H1 (cell line): Measurements from ENCODE around the gene ATP6V0D1. TPM values are rescaled to one million over a fixed set of nuclear protein-coding genes. Genes with fewer than 3 reads are reported as not detected.

Experiments used
- CTCF ChIA-PET: fragments of 300-600 bp; sonication (Branson Sonifier 250); formaldehyde crosslinking; loops from one replicate; lab custom pipeline; 2021; ENCODE audit not compliant: partially characterized antibody; lab: Charles Lee
- POLR2A ChIA-PET: fragments of 300-600 bp; sonication (Branson Sonifier 250); formaldehyde crosslinking; loops from one replicate; lab custom pipeline; 2021; ENCODE audit warnings: inconsistent platforms; ENCODE audit not compliant: partially characterized antibody; lab: Charles Lee
- DNase-seq, 2 experiments: peaks; one replicate each; pipeline versions ENCODE4 v3.0.0 to v3.0.0-alpha.2; 2010 to 2022; ENCODE audit warnings: low spot score in 2 of 2, low read depth in 1 of 2, mixed read lengths in 1 of 2
- FAIRE-seq: peaks from 2 replicates; lab custom pipeline; 2011; peaks lifted over from hg19 to GRCh38; lab: Jason Lieb, UNC
- H2AFZ ChIP-seq: 2 replicates; pipeline ENCODE4 v1.8.1; 2012; ENCODE audit warnings: low read length, inconsistent platforms
- H2AK5ac ChIP-seq: 2 replicates; pipeline ENCODE4 v1.6.1; 2013; ENCODE audit warnings: low read depth, low read length
- H2BK120ac ChIP-seq: replicated peaks from 2 replicates; pipeline ENCODE3; 2013; ENCODE audit warnings: low read depth, low read length, inconsistent platforms
- H2BK12ac ChIP-seq: 2 replicates; pipeline ENCODE4 v1.6.1; 2013; ENCODE audit warnings: low read depth, low read length
- H2BK15ac ChIP-seq: 2 replicates; pipeline ENCODE4 v1.6.1; 2013; ENCODE audit warnings: low read length
- H2BK20ac ChIP-seq: 2 replicates; pipeline ENCODE4 v1.6.1; 2013; ENCODE audit warnings: low read length
- H2BK5ac ChIP-seq: 2 replicates; pipeline ENCODE4 v1.6.1; 2013; ENCODE audit warnings: low read depth, low read length
- H3K14ac ChIP-seq: 2 replicates; pipeline ENCODE4 v1.6.1; 2013; ENCODE audit warnings: inconsistent platforms; ENCODE audit not compliant: insufficient read length
- H3K18ac ChIP-seq: 2 replicates; pipeline ENCODE4 v1.6.1; 2013; ENCODE audit warnings: low read length; ENCODE audit errors: extremely low read depth
- H3K23ac ChIP-seq: 2 replicates; pipeline ENCODE4 v1.6.1; 2013; ENCODE audit warnings: inconsistent platforms; ENCODE audit not compliant: insufficient read length
- H3K23me2 ChIP-seq: 2 replicates; pipeline ENCODE4 v1.6.1; 2013; ENCODE audit warnings: low read depth, low read length
- H3K27ac ChIP-seq: 2 replicates; pipeline ENCODE4 v1.6.1; 2011; ENCODE audit warnings: low read depth, low read length, inconsistent platforms
- H3K27me3 ChIP-seq, 4 experiments: replicated peaks in 1 of 4; 1 replicate in 1 of 4; 2 replicates in 3 of 4; pipeline versions ENCODE4 v1.6.1 to v1.8.1; 2011 to 2013; ENCODE audit warnings: low read length in 3 of 4, mild to moderate bottlenecking in 3 of 4, inconsistent platforms in 2 of 4, mixed read lengths in 2 of 4, moderate library complexity in 1 of 4; ENCODE audit not compliant: control insufficient read depth in 3 of 4, insufficient read depth in 3 of 4; ENCODE audit errors: extremely low read depth in 1 of 4
- H3K36me3 ChIP-seq, 4 experiments: 2 replicates each; pipeline versions ENCODE4 v1.6.1 to v1.8.1; 2011 to 2013; ENCODE audit warnings: mild to moderate bottlenecking in 4 of 4, low read length in 3 of 4, moderate library complexity in 2 of 4, control low read depth in 1 of 4, inconsistent platforms in 1 of 4; ENCODE audit not compliant: insufficient read depth in 4 of 4, control insufficient read depth in 2 of 4
- H3K4ac ChIP-seq: replicated peaks from 2 replicates; pipeline ENCODE3; 2013; ENCODE audit warnings: low read length, low read depth, mixed read lengths, inconsistent platforms; ENCODE audit not compliant: insufficient read length
- H3K4me1 ChIP-seq, 4 experiments: replicated peaks in 1 of 4; 1 replicate in 1 of 4; 2 replicates in 3 of 4; pipeline versions ENCODE4 v1.6.1 to v1.8.1; 2011 to 2013; ENCODE audit warnings: low read length in 3 of 4, inconsistent platforms in 2 of 4, mixed read lengths in 1 of 4; ENCODE audit not compliant: insufficient read depth in 4 of 4, control insufficient read depth in 3 of 4
- H3K4me2 ChIP-seq, 2 experiments: 2 replicates each; pipeline versions ENCODE4 v1.6.1 to v1.8.1; 2011 to 2013; ENCODE audit warnings: low read depth in 2 of 2, low read length in 2 of 2, control low read depth in 1 of 2, inconsistent platforms in 1 of 2, mild to moderate bottlenecking in 1 of 2; ENCODE audit not compliant: insufficient read depth in 1 of 2
- H3K4me3 ChIP-seq, 4 experiments: fragments of 200-600, 300-600 bp in 1 of 4; sonication (generic), shearing (Covaris generic), sonication (Bioruptor Twin) in 1 of 4; 2 replicates each; pipeline versions ENCODE4 v1.5.1 to v1.8.1; 2011 to 2016; ENCODE audit warnings: low read length in 4 of 4, low read depth in 3 of 4, control low read depth in 2 of 4, inconsistent platforms in 2 of 4, mild to moderate bottlenecking in 2 of 4, mixed read lengths in 1 of 4, moderate library complexity in 1 of 4; ENCODE audit not compliant: insufficient read depth in 2 of 4; ENCODE audit errors: extremely low read depth in 1 of 4
- H3K56ac ChIP-seq: replicated peaks from 2 replicates; pipeline ENCODE3; 2013; ENCODE audit warnings: low read depth, mild to moderate bottlenecking, mixed read lengths, low read length, inconsistent platforms; ENCODE audit not compliant: insufficient read length
- H3K79me1 ChIP-seq: 2 replicates; pipeline ENCODE4 v1.6.1; 2013; ENCODE audit warnings: low read depth, low read length, control low read depth
- H3K79me2 ChIP-seq, 2 experiments: 2 replicates each; pipeline versions ENCODE4 v1.6.1 to v1.8.1; 2012 to 2013; ENCODE audit warnings: low read length in 2 of 2, mild to moderate bottlenecking in 2 of 2, inconsistent platforms in 1 of 2; ENCODE audit not compliant: insufficient read depth in 2 of 2, control insufficient read depth in 1 of 2
- H3K9ac ChIP-seq, 4 experiments: replicated peaks in 1 of 4; 1 replicate in 1 of 4; 2 replicates in 3 of 4; pipeline versions ENCODE4 v1.6.1 to v1.8.1; 2011 to 2013; ENCODE audit warnings: low read depth in 3 of 4, low read length in 3 of 4, control low read depth in 2 of 4, mild to moderate bottlenecking in 2 of 4, moderate library complexity in 2 of 4, inconsistent platforms in 1 of 4; ENCODE audit errors: extremely low read depth in 1 of 4
- H3K9me3 ChIP-seq, 2 experiments: 2 replicates each; pipeline versions ENCODE4 v1.6.1 to v1.8.1; 2012 to 2013; ENCODE audit warnings: mild to moderate bottlenecking in 2 of 2, moderate library complexity in 2 of 2, control low read depth in 1 of 2, inconsistent platforms in 1 of 2, low read depth in 1 of 2, low read length in 1 of 2, mixed read lengths in 1 of 2; ENCODE audit not compliant: insufficient read depth in 2 of 2
- H4K20me1 ChIP-seq, 2 experiments: replicated peaks in 1 of 2; 2 replicates each; pipeline versions ENCODE3 to v1.8.1; 2011 to 2013; ENCODE audit warnings: inconsistent platforms in 2 of 2, low read length in 2 of 2, mild to moderate bottlenecking in 1 of 2; ENCODE audit not compliant: insufficient read depth in 2 of 2, control insufficient read depth in 1 of 2
- H4K5ac ChIP-seq: 2 replicates; pipeline ENCODE4 v1.6.1; 2013; ENCODE audit warnings: low read length, low read depth, mixed read lengths, inconsistent platforms; ENCODE audit not compliant: insufficient read length
- H4K8ac ChIP-seq: 2 replicates; pipeline ENCODE4 v1.8.0; 2013; ENCODE audit warnings: mild to moderate bottlenecking, moderate library complexity, low read length, inconsistent platforms; ENCODE audit not compliant: insufficient read depth; ENCODE audit errors: extremely low read depth
- H4K91ac ChIP-seq: replicated peaks from 2 replicates; pipeline ENCODE3; 2013; ENCODE audit warnings: low read length, mixed read lengths, inconsistent platforms; ENCODE audit not compliant: insufficient read length
- CBX8 ChIP-seq: fragments of 300-800, 300-1000 bp; sonication (generic); IDR thresholded peaks from 2 replicates; pipeline ENCODE4 v1.7.1; 2016; ENCODE audit warnings: low read depth, low read length, borderline replicate concordance
- EGR1 ChIP-seq: IDR thresholded peaks from 2 replicates; pipeline ENCODE4 v1.6.1; 2011; ENCODE audit warnings: low read depth, low read length, borderline replicate concordance
- GABPA ChIP-seq: IDR thresholded peaks from 2 replicates; pipeline ENCODE4 v1.6.1; 2011; ENCODE audit warnings: mild to moderate bottlenecking, low read length, moderate library complexity, borderline replicate concordance; ENCODE audit not compliant: insufficient read depth
- GTF2F1 ChIP-seq: IDR thresholded peaks from 2 replicates; pipeline ENCODE4 v1.6.1; 2012; ENCODE audit warnings: low read depth, low read length, improper control_type of control experiment, borderline replicate concordance
- KDM1A ChIP-seq: fragments of 200-600, 300-600 bp; sonication (generic); IDR thresholded peaks from 2 replicates; pipeline ENCODE4 v1.7.1; 2016; ENCODE audit warnings: mild to moderate bottlenecking, low read length, borderline replicate concordance
- POLR2AphosphoS5 ChIP-seq: IDR thresholded peaks from 2 replicates; pipeline ENCODE4 v1.6.1; 2011; ENCODE audit warnings: low read depth, low read length
- RAD21 ChIP-seq, 2 experiments: IDR thresholded peaks in 1 of 2; conservative IDR thresholded peaks in 1 of 2; 2 replicates each; pipeline ENCODE4 v1.6.1; 2011; ENCODE audit warnings: low read depth in 2 of 2, low read length in 2 of 2, improper control_type of control experiment in 1 of 2, inconsistent platforms in 1 of 2, mild to moderate bottlenecking in 1 of 2, moderate library complexity in 1 of 2
- RXRA ChIP-seq: IDR thresholded peaks from 2 replicates; pipeline ENCODE4 v1.6.1; 2011; ENCODE audit warnings: low read depth, mild to moderate bottlenecking, low read length, moderate library complexity; ENCODE audit not compliant: insufficient read depth
- SIRT6 ChIP-seq: IDR thresholded peaks from one replicate; pipeline ENCODE4 v1.7.1; 2012; ENCODE audit warnings: low read length, inconsistent platforms
- TBP ChIP-seq: IDR thresholded peaks from 2 replicates; pipeline ENCODE4 v1.6.1; 2011; ENCODE audit warnings: low read depth, low read length, improper control_type of control experiment
- YY1 ChIP-seq: IDR thresholded peaks from 2 replicates; pipeline ENCODE4 v1.6.1; 2011; ENCODE audit warnings: low read depth, mild to moderate bottlenecking, low read length
- WGBS, 2 experiments: shearing (Covaris generic) in 1 of 2; methylation state at CpG; one replicate each; pipeline versions ENCODE4 v1.1.6 to v1.1.7; 2013 to 2015; ENCODE audit warnings: low lambda C conversion rate in 2 of 2, mixed read lengths in 2 of 2, inconsistent platforms in 1 of 2, low coverage in 1 of 2, missing lambda C conversion rate in 1 of 2; ENCODE audit not compliant: insufficient replicate concordance in 2 of 2, insufficient coverage in 1 of 2, insufficient read length in 1 of 2; ENCODE audit errors: extremely low coverage in 1 of 2, missing lambda C conversion rate in 1 of 2; 5-methylcytosine and 5-hydroxymethylcytosine counted together
- polyA plus RNA-seq, 7 experiments: library from polyadenylated mRNA; depleted of rRNA in 3 of 7; stranded (reverse) in 5 of 7; unstranded in 2 of 7; fragments of >200 nt in 5 of 7; fragments of 200-250 nt in 2 of 7; gene quantifications; 1 replicate in 5 of 7; 2 replicates in 1 of 7; 4 replicates in 1 of 7; pipeline versions ENCODE4 v1.2.1 to v1.2.3, GENCODE V29; 2011 to 2013; ENCODE audit warnings: missing spikeins in 2 of 7, mixed read lengths in 2 of 7
- total RNA-seq: library from RNA; stranded (reverse); fragmentation: NEBNext Ultra II Directional; extraction: Animal tissue kit (Norgen Biotek cat#: 25700); gene quantifications from 2 replicates; pipeline ENCODE4 v1.2.1, GENCODE V29; 2021

ATP6V0D1 gene
- total and polyA plus RNA-seq, 2 of the 8 experiments (the other 6 are each of a cell fraction or from before 2014, with no cell fraction given), result 47.3 to 134 TPM

GRCh38 chr16:67459861-67460150 lies 21.2 kb downstream of the ATP6V0D1 start:
- 97% methylated on average over 3 of the region's 3 CpGs; no CpG with 5 or more reads in 1 of the 2 experiments for WGBS, 2 experiments
- no peak overlapping the region for H2BK12ac ChIP-seq
- no peak overlapping the region for H3K18ac ChIP-seq
- no peaks in the 10 kb centered on the region for H3K23me2 ChIP-seq
- H2AFZ ChIP-seq, result no peak overlapping the region
- H4K8ac ChIP-seq, result no peak overlapping the region
- H3K79me1 ChIP-seq, result peaks cover 4% of the 10 kb centered on the region
- H3K56ac ChIP-seq, result no peak overlapping the region
- no peak overlapping the region for H4K91ac ChIP-seq
- no peak overlapping the region for H4K5ac ChIP-seq
- H3K4me3 ChIP-seq, result no peak overlapping the region
- H3K9me3 ChIP-seq, result no peaks in the 10 kb centered on the region
- no peak overlapping the region for H2AK5ac ChIP-seq
- H3K9ac ChIP-seq, result no peak overlapping the region
- DNase-seq, result no peak
- H3K4me1 ChIP-seq, result no peaks in the 10 kb centered on the region; a peak in 1 of 7 replicates
- H2BK5ac ChIP-seq, result no peak overlapping the region
- no peaks in the 10 kb centered on the region for H3K27me3 ChIP-seq
- CTCF ChIA-PET, result interaction anchor here (0.6 to 28.6 kb wide), 4 partner anchors 16 to 192 kb away, joined by 3 to 683 read pairs (median 98); partner anchors contain the start of gene HSD11B2
- no peaks in the 10 kb centered on the region for H3K36me3 ChIP-seq
- no peak overlapping the region for H3K4ac ChIP-seq
- no peak for FAIRE-seq
- H3K4me2 ChIP-seq, result no peak overlapping the region
- 0 out of 4 replicates have a peak, but pooled peaks cover 0 to 1% of the 10 kb centered on the region in 2 experiments for H3K79me2 ChIP-seq
- no peak for TF ChIP-seq CBX8
- TF ChIP-seq KDM1A, result no peak
- TF ChIP-seq GABPA, result no peak
- no peak for TF ChIP-seq SIRT6
- TF ChIP-seq RXRA, result no peak
- no peak for TF ChIP-seq GTF2F1
- no peak for TF ChIP-seq POLR2AphosphoS5
- no peak for TF ChIP-seq EGR1
- TF ChIP-seq YY1, result no peak
- TF ChIP-seq TBP, result no peak
- TF ChIP-seq RAD21 (IDR thresholded peaks at IDR 0.05 in 1 of 2, conservative IDR thresholded peaks at IDR 0.05 in 1 of 2; ENCODE audit: low read depth in 2 of 2, low read length in 2 of 2), result no peak
- TF ChIP-seq, all 59 proteins: peak for 0
- H2BK20ac ChIP-seq, result no peak overlapping the region
- no peak overlapping the region for H3K27ac ChIP-seq
- POLR2A ChIA-PET, result no interaction called here
- H3K14ac ChIP-seq, result no peak overlapping the region
- no peak overlapping the region for H2BK15ac ChIP-seq
- H3K23ac ChIP-seq, result no peak overlapping the region
- peaks cover 18 to 19% of the 10 kb centered on the region in 2 experiments for H4K20me1 ChIP-seq
- no peak overlapping the region for H2BK120ac ChIP-seq
